Ishikawa (cell line): Measurements from ENCODE around the gene CHEK2.

ENCODE experiments used
- CREB1 ChIP-seq: IDR thresholded peaks from 2 replicates; pipeline ENCODE4 v1.6.1; 2012; ENCODE audit warnings: low read depth
- FOXM1 ChIP-seq: IDR thresholded peaks from 2 replicates; pipeline ENCODE4 v1.6.1; 2012; ENCODE audit warnings: low read depth, borderline replicate concordance
- RAD21 ChIP-seq: IDR thresholded peaks from 2 replicates; pipeline ENCODE4 v1.6.1; 2012; ENCODE audit warnings: low read depth
- YY1 ChIP-seq: IDR thresholded peaks from 2 replicates; pipeline ENCODE4 v1.6.1; 2012; ENCODE audit warnings: low read depth
- TF ChIP-seq, protein P1 (sequence below): IDR thresholded peaks from 2 replicates; pipeline ENCODE4 v1.6.1; 2012

GRCh38 chr22:28743852-28744251 is 2.2 kb upstream of the CHEK2 start:
- TF ChIP-seq FOXM1 (no peak), YY1 (no peak), CREB1 (no peak), RAD21 (no peak)
- TF ChIP-seq, protein P1, sequence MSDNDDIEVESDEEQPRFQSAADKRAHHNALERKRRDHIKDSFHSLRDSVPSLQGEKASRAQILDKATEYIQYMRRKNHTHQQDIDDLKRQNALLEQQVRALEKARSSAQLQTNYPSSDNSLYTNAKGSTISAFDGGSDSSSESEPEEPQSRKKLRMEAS, result no peak
